HG02884 (cell line): ENCODE data around the gene MEIS2.
"Not testable (repeated sequence)": the region's sequence is repeated elsewhere in the genome, so short reads cannot be mapped to it uniquely, and the experiment has no call there.

Experiments used
- ATAC-seq: cut with Tn5 transposase; IDR thresholded peaks from one replicate; pipeline ENCODE4 v1.9.1; 2021; ENCODE audit warnings: mild to moderate bottlenecking, moderate library complexity; ENCODE audit not compliant: unreplicated experiment

MEIS2 gene

DNA sequence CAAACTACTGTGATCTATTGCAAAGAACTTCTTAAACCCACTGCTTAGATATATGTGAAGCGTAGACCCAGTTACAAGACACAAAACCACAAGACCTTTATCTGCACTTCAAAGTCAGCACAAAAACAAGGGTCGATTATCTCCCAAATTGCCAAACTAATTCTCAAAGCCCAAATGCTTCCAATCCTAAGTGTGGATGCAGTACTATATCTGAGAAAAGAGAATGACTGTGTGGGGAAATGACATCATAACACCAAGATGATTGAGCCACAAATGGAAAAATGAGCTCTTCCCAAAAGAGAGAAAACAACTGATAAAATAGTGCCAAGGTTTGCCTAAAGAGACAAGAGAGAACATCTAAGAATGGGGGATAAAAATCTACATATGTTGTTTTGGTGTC, 86.2 kb downstream of the MEIS2 start:
- ATAC-seq: no peak

DNA sequence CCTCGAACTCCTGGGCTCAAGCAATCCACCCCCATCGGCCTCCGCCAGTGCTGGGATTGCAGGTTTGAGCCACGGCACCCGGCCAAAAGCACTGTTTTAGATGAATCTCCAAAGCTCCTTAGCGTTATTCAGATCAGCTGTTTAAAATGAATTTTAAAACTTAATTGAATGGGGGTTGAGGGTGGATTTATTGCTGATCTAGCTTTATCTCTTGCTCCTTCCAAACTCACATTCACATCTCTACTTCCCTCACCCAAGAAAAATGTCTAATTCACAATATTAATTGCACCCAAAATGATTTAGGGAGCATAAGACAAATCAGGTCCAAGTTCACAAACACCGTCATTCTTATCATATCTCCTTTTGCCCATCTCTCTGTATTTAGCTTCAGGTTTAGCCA, 89.8 kb downstream of the MEIS2 start:
- no peak for ATAC-seq

DNA sequence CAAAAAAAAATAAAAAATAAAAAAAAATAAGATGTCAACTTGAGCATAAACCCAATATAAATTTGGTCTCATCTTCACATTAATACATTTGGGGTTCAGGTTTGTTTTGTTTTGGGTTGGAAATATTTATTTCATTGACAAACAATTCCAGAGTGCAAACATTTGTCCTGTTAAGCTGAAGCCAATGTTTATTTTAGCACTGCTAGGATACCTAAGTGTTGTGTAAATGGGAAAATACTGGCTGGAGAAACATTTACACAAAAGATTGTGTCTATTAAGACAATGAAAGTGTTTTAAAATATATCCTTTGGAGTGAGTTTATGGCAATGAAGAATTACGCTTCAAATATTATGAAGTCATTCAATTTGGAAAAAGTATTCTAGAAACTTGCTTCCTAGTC, 91.1 kb downstream of the MEIS2 start:
- ATAC-seq: no peak

DNA sequence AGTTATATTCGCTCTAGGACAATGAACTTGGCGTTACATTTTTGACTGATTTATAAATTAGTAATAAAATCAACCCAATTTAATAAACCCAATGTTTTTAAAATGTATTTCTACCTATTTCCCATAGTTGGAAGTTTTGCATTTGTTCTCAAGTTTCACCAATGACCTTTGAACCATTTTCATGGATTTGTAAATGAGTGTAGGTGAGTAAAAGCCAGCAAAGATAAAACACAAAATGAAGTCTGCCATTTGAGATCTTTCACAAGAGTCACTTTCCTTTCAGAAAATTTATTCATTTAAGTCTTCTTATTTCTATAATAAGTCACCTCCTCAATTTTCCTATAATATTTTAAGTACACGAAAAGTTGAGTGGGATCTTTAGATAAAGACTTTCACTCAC, 92.1 kb downstream of the MEIS2 start:
- ATAC-seq: no peak

GRCh38 chr15:37007301-37007700, 93.0 kb downstream of the MEIS2 start:
- no peak for ATAC-seq

DNA sequence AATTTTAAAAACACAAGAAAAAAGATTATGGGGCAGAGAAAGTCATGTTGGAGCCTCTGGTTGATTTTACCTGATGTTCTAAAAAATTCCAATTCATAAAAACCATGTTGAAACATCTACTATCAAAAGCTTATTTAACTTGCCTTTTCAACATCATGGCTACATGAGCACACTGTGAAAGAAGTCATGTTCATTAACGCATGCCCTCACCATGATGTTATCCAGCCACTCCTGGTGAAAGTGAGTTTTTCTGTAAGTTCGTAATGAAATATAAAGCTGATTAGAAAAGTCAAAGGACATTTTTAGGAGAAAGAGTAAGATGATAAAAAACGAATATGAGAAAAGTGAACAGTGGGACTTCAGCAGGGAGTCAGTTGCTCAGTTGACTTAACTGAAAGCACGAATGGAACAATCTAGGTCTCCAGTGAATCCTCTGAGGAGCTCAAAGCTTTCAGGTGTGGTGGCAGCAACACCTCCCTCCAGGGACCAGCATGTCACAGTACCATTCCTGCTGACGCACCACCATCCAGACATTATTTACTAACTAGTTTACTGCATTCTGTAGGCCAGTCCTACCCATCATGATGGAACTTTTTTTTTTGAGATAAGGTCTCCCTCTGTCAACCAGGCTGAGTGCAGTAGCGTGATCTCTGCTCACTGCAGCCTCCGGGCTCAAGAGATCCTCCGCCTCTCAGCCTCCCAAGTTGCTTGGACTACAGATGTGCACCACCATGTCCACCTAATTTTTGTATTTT, 95.2 kb downstream of the MEIS2 start:
- no peak for ATAC-seq

- ATAC-seq: no peak
These were observed 95.9 kb downstream of the MEIS2 start for GRCh38 chr15:37004373-37004869.

DNA sequence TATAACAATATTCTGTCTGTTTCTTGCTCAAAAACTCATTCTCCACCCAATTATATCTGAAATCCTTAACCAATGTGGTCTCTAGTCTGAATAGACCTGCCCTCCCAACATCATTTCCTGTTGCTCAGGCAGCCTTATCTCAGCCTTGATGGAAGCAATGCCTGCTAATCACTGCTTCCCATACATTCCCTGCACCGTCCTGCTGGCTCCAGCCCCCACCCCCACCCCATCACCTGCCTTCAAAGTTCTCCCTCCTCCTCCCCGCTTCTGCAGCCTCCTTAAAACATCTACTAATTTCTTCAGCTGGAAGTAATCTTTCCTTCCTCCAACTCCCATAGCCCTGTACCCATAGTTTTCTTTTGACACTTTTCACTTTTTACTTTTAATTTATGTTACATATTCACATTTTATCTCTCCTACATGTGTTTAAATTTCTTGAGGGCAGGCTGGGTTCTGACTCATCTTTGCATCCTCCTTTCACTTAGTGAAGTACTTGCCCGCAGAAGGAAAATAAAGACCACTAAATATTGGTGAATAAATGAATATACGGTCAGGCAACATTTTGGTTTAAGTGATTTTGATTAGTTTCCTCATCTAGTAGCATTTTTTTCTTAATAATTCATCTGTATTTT, 98.2 kb downstream of the MEIS2 start:
- ATAC-seq: no peak

DNA sequence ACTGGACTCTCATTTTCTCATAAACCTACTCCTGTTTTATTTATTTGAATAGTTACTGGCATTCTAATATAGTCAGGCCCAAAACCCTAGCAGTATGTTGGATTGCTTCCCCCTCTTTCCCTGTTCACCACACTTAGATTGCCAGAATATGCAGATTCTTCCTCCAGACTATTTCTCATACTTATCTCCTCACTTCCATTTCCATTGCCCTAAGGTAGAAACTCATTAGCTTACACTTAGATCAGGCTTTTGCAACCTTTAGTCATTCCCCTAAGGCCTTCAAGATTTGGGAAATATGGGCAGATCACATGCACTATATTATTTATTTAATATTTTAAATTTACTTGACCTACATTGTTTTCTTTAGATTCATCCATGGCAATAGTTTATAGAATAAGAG, 98.9 kb downstream of the MEIS2 start:
- no peak for ATAC-seq

DNA sequence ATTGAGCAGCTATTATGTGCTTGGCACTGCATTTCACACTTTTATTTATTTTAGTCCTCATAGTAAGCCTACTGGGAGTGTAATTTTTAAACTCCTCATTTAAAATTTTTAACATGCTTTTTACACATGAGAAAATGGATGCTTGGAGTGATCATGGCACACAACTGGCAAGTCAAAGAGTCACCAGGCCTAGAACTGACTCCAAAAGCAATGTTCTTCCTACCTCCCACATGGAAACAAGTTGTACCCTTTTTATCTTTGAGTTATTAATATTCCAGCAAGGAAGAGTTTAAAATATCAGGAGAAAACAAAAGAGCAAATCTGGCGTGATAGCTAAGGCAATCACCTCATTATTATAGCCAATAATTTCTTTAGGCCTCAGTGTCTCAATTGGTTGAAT, 100.6 kb downstream of the MEIS2 start:
- no peak for ATAC-seq

- no peak for ATAC-seq
These were observed 103.7 kb downstream of the MEIS2 start for GRCh38 chr15:36996538-36997181.

- no peak for ATAC-seq
These were observed 104.2 kb downstream of the MEIS2 start for GRCh38 chr15:36996121-36996520.

GRCh38 chr15:36994790-36995189, 105.6 kb downstream of the MEIS2 start:
- no peak for ATAC-seq

- ATAC-seq: no peak
These were observed 107.9 kb downstream of the MEIS2 start for GRCh38 chr15:36992454-36992853.

GRCh38 chr15:36988947-36989346, 111.4 kb downstream of the MEIS2 start:
- ATAC-seq: no peak

DNA sequence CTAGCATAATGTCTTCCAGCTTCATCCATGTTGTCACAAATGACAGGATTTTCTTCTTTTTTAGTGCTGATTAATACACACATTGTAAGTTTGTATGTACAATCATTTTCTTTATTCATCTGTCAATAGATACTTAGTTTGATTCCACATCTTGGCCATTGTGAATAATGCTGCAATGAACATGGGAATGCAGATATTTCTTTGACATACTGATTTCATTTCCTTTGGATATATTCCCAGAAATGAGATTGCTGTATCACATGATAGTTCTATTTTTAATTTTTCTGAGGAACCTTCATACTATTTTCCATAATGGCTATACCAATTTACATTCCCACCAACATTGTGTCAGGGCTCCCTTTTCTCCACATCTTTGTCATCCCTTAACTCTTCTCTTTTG, 117.9 kb downstream of the MEIS2 start:
- no peak for ATAC-seq

GRCh38 chr15:36980281-36980680, 120.1 kb downstream of the MEIS2 start:
- not testable (repeated sequence) for ATAC-seq

- ATAC-seq: no peak
These were observed 121.7 kb downstream of the MEIS2 start for GRCh38 chr15:36978625-36979024.

- ATAC-seq: no peak
These were observed 122.2 kb downstream of the MEIS2 start for GRCh38 chr15:36978126-36978525.

DNA sequence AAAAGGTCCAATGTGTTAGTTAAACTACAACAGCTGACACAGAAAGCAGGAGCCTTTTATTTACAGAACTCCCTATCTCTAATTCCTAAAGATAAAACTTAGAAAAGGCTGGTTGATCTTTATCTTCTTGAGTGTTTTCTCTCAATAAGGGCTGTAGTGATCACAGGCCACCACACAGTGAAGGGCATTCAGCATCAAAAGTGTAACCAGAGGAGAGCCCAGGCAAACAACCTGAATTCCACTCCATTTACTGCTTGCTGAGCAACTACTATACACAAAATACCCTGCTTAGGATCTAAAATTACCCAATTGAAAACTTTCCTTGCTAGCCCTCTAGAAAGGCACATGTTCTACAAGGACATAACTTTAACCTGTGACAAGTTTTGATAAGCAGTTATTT, 122.7 kb downstream of the MEIS2 start:
- ATAC-seq: no peak

DNA sequence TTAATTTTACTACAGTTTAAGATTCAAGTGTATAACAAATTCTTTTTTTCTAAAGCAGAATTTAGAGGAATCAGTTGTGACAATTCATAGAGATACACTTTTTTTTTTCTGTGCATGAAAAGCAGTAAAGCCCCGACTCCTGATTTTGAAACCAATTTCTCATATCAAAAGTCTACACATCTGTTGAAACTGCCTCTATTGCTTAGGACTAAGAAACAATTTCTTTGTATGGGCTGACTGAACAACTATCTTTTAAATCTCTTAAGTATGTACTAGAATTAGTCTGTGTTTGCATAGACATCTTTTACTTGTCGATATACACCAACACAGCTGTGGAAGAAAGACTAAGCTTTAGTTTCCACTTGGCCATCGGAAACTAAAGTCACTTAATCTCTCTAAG, 127.6 kb downstream of the MEIS2 start:
- ATAC-seq: no peak

DNA sequence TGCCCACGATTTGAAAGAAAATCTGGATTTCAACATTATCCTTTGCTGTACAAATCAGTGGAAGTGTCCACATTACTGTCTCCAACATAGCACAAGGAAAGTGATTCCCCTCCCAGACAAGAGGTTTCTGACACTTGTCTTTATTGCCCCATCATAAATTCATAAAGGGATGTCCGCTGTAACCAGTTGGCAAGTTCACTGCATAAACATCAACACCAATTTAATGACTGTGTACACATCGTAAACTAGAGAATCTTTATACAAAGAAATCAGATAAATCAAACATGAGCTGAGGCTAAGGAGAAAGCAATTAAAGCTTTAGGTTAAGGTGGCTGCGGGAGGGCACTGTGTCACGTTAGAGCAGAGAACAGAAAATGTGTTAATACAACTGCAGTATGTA, 129.8 kb downstream of the MEIS2 start:
- ATAC-seq: no peak
